WTC11 (cell line): ENCODE data around the gene SENP3.

Experiments
- ATF2 ChIP-seq: sonication (generic); formaldehyde crosslinking; IDR thresholded peaks from 2 replicates; pipeline ENCODE4 v1.8.1; 2022; ENCODE audit warnings: low read depth, missing genetic modification reagents, borderline replicate concordance
- CTCF ChIP-seq: fragments of 200-600 bp; IDR thresholded peaks from 2 replicates; pipeline ENCODE4 v1.8.0; 2022; ENCODE audit warnings: antibody characterized with exemption
- E2F1 ChIP-seq: sonication (generic); formaldehyde crosslinking; IDR thresholded peaks from 2 replicates; pipeline ENCODE4 v1.8.0; 2022; ENCODE audit warnings: mild to moderate bottlenecking, missing genetic modification reagents
- ESRRA ChIP-seq: sonication (generic); formaldehyde crosslinking; IDR thresholded peaks from 2 replicates; pipeline ENCODE4 v1.8.1; 2022; ENCODE audit warnings: mild to moderate bottlenecking, missing genetic modification reagents, borderline replicate concordance
- MAX ChIP-seq: sonication (generic); formaldehyde crosslinking; IDR thresholded peaks from 2 replicates; pipeline ENCODE4 v1.8.0; 2022; ENCODE audit warnings: mild to moderate bottlenecking, missing genetic modification reagents
- NFATC4 ChIP-seq: fragments of 250-450 bp; sonication (Bioruptor Pico); IDR thresholded peaks from 2 replicates; pipeline ENCODE4 v1.9.0; 2021; ENCODE audit warnings: mild to moderate bottlenecking
- PREB ChIP-seq: sonication (generic); formaldehyde crosslinking; IDR thresholded peaks from 2 replicates; pipeline ENCODE4 v1.8.1; 2022; ENCODE audit warnings: mild to moderate bottlenecking, missing genetic modification reagents, moderate library complexity, borderline replicate concordance
- SMAD3 ChIP-seq: sonication (generic); formaldehyde crosslinking; IDR thresholded peaks from 2 replicates; pipeline ENCODE4 v1.8.0; 2022; ENCODE audit warnings: missing genetic modification reagents, mild to moderate bottlenecking, borderline replicate concordance
- TCF7 ChIP-seq: sonication (generic); formaldehyde crosslinking; IDR thresholded peaks from 2 replicates; pipeline ENCODE4 v1.8.0; 2022; ENCODE audit warnings: mild to moderate bottlenecking, low read depth, missing genetic modification reagents, moderate library complexity
- TEAD4 ChIP-seq: sonication (generic); formaldehyde crosslinking; IDR thresholded peaks from 2 replicates; pipeline ENCODE4 v1.8.0; 2022; ENCODE audit warnings: mild to moderate bottlenecking, missing genetic modification reagents
- USF2 ChIP-seq: sonication (generic); formaldehyde crosslinking; IDR thresholded peaks from 2 replicates; pipeline ENCODE4 v1.8.1; 2023; ENCODE audit warnings: mild to moderate bottlenecking, missing genetic modification reagents, moderate library complexity
- ZBTB43 ChIP-seq: sonication (generic); formaldehyde crosslinking; IDR thresholded peaks from 2 replicates; pipeline ENCODE4 v1.8.1; 2023; ENCODE audit warnings: mild to moderate bottlenecking, missing genetic modification reagents
- ZNF317 ChIP-seq: sonication (generic); formaldehyde crosslinking; IDR thresholded peaks from 2 replicates; pipeline ENCODE4 v1.8.1; 2023; ENCODE audit warnings: low read depth, mild to moderate bottlenecking, moderate library complexity, missing genetic modification reagents, borderline replicate concordance

- no peak for TF ChIP-seq CTCF
- TF ChIP-seq USF2 (CRISPR knock-in tag) = no peak
- TF ChIP-seq MAX = no peak
- no peak for TF ChIP-seq SMAD3 (CRISPR knock-in tag)
- TF ChIP-seq TEAD4 (CRISPR knock-in tag) = no peak
- TF ChIP-seq NFATC4 = no peak
- no peak for TF ChIP-seq PREB (CRISPR knock-in tag)
- TF ChIP-seq TCF7 = no peak
- no peak for TF ChIP-seq ZBTB43 (CRISPR knock-in tag)
- TF ChIP-seq E2F1 = no peak
- TF ChIP-seq ATF2 (CRISPR knock-in tag) = no peak
- no peak for TF ChIP-seq ZNF317 (CRISPR knock-in tag)
- TF ChIP-seq ESRRA (CRISPR knock-in tag) = no peak
Observed at GRCh38 chr17:7528842-7529241, 32.9 kb upstream of the SENP3 start.
